ENCODE data around the gene NCKAP1. TPM values are rescaled to one million over a fixed set of nuclear protein-coding genes. Genes with fewer than 3 reads are reported as not detected.

The NCKAP1 gene
- total RNA-seq, 1 donor from 2014 or later = 83.0 TPM

DNA sequence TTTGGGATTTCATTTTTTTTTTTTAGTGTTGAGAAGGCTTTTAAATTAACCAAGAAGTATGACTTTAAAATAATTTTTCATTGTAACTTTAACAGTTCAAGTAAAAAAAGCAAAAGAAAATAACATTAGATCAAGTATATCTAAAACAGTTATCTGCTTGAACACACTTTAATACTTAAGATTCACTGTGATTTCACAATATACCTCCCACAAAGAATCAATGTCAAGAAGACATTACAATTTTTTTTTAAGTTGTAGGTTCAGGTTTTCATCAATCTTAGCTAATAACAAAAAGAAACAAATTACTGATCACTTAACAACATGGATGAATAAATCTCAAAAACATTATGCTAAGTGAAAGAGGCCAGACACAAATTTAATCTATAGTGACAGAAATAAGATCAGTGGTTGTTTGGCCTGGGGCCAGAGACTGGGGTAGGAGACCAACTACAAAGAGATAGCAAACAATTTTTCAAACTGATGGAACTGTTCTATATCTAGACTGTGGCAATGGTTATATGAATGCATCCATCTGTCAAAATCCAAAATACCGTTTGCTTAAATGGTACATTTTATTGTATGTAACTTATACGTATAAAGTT, 97.0 kb downstream of the NCKAP1 start:
- no peak overlapping the region for H3K9ac ChIP-seq (ENCODE audit: low read depth in 1 of 3, low read length in 3 of 3)
- no peaks in the 10 kb centered on the region for H3K27me3 ChIP-seq (ENCODE audit: control insufficient read depth in 3 of 3, insufficient read depth in 3 of 3, low read length in 3 of 3)
- peaks cover 0 to 14% (median 2%) of the 10 kb centered on the region in 3 donors for H3K36me3 ChIP-seq (ENCODE audit: control insufficient read depth in 3 of 3, insufficient read depth in 3 of 3, low read length in 3 of 3)
- H3K9me3 ChIP-seq (ENCODE audit: control insufficient read depth in 3 of 3, low read length in 3 of 3) = no peaks in the 10 kb centered on the region
- H3K27ac ChIP-seq (ENCODE audit: low read depth, low read length) = no peak overlapping the region
- no peaks in the 10 kb centered on the region for H3K4me1 ChIP-seq (ENCODE audit: control insufficient read depth in 3 of 3, insufficient read depth in 3 of 3, low read length in 3 of 3)
- H3K4me3 ChIP-seq (ENCODE audit: low read length in 3 of 3) = no peak overlapping the region

DNA sequence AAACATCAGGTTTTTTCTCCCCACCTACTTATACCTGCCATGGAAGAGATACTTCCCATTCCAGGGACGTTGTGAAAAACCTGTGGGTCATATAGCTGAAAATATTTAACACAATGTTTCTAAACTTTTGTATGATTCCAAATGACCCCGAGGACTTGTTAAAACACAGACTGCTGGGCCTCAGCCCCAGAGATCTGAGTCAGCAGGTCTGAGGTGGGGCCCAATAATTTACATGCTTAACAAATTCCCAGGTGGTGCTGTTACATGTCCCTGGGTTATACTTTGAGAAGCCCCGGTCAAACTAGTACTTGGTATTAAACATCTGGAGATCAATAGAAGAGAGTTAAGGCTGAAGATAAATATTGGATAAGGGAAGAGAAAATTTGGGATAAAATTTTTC, 100.4 kb downstream of the NCKAP1 start:
- Histone ChIP-seq H3K4me3 (ENCODE audit: low read length in 3 of 3) (no peak overlapping the region), H3K4me1 (ENCODE audit: control insufficient read depth in 3 of 3, insufficient read depth in 3 of 3, low read length in 3 of 3) (no peaks in the 10 kb centered on the region), H3K9me3 (ENCODE audit: control insufficient read depth in 3 of 3, low read length in 3 of 3) (no peaks in the 10 kb centered on the region), H3K36me3 (ENCODE audit: control insufficient read depth in 3 of 3, insufficient read depth in 3 of 3, low read length in 3 of 3) (peaks cover 2 to 18% (median 13%) of the 10 kb centered on the region in 3 donors), H3K27me3 (ENCODE audit: control insufficient read depth in 3 of 3, insufficient read depth in 3 of 3, low read length in 3 of 3) (no peaks in the 10 kb centered on the region), H3K27ac (ENCODE audit: low read depth, low read length) (no peak overlapping the region), H3K9ac (ENCODE audit: low read depth in 1 of 3, low read length in 3 of 3) (no peak overlapping the region)

DNA sequence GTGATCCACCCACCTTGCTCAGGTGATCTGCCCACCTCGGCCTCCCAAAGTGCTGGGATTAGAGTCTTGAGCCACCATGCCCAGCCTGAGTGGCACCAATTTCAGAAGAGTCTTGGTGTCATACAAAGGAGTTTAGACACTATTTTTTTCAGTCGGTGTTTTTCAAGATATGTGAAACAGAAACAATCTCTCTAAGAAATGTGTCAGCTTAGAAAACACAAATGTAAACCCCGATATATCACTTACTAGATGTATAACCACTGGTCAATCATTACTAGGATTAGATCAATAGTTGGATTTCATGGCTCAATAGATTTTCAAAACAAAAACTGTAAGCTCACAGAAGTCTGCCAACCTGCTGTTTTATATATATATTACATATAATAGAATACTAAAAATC, 104.6 kb downstream of the NCKAP1 start:
- peaks cover 0 to 21% (median 19%) of the 10 kb centered on the region in 3 donors for H3K36me3 ChIP-seq (ENCODE audit: control insufficient read depth in 3 of 3, insufficient read depth in 3 of 3, low read length in 3 of 3)

DNA sequence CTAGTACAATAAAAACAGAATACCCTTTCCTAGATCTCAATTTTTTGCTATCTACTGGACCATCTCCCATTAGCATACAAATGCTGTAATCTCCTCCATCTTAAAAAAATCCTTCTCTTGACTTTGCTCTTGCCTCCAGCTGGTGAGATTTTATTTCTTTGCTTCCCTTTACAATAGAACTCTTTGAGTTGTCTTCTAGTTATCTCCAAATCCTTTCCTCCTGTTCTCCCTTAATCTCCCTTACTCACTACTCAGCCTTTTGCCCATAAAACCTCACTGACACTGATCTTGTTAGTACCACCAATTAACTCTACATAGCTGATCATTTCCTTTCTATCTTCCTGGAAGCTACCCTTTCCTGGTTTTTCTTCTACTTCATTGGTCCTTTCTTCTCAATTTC, 108.3 kb downstream of the NCKAP1 start:
- Histone ChIP-seq H3K4me3 (ENCODE audit: low read length in 3 of 3) (no peak overlapping the region), H3K4me1 (ENCODE audit: control insufficient read depth in 3 of 3, insufficient read depth in 3 of 3, low read length in 3 of 3) (no peaks in the 10 kb centered on the region), H3K27ac (ENCODE audit: low read depth, low read length) (no peak overlapping the region), H3K9me3 (ENCODE audit: control insufficient read depth in 3 of 3, low read length in 3 of 3) (no peaks in the 10 kb centered on the region), H3K27me3 (ENCODE audit: control insufficient read depth in 3 of 3, insufficient read depth in 3 of 3, low read length in 3 of 3) (no peaks in the 10 kb centered on the region), H3K9ac (ENCODE audit: low read depth in 1 of 3, low read length in 3 of 3) (no peak overlapping the region), H3K36me3 (ENCODE audit: control insufficient read depth in 3 of 3, insufficient read depth in 3 of 3, low read length in 3 of 3) (peaks cover 3 to 29% (median 19%) of the 10 kb centered on the region in 3 donors)

More for the DNA sequence above, 104.6 kb downstream of the NCKAP1 start:
- no peaks in the 10 kb centered on the region for H3K4me1 ChIP-seq (ENCODE audit: control insufficient read depth in 3 of 3, insufficient read depth in 3 of 3, low read length in 3 of 3)
- H3K9ac ChIP-seq (ENCODE audit: low read depth in 1 of 3, low read length in 3 of 3) = no peak overlapping the region
- no peaks in the 10 kb centered on the region for H3K9me3 ChIP-seq (ENCODE audit: control insufficient read depth in 3 of 3, low read length in 3 of 3)
- no peak overlapping the region for H3K27ac ChIP-seq (ENCODE audit: low read depth, low read length)
- H3K4me3 ChIP-seq (ENCODE audit: low read length in 3 of 3) = no peak overlapping the region
- H3K27me3 ChIP-seq (ENCODE audit: control insufficient read depth in 3 of 3, insufficient read depth in 3 of 3, low read length in 3 of 3) = no peaks in the 10 kb centered on the region

- Histone ChIP-seq H3K9ac (ENCODE audit: low read depth in 1 of 3, low read length in 3 of 3) (no peak overlapping the region), H3K36me3 (ENCODE audit: control insufficient read depth in 3 of 3, insufficient read depth in 3 of 3, low read length in 3 of 3) (peaks cover 3 to 14% (median 11%) of the 10 kb centered on the region in 3 donors), H3K4me3 (ENCODE audit: low read length in 3 of 3) (no peak overlapping the region), H3K27me3 (ENCODE audit: control insufficient read depth in 3 of 3, insufficient read depth in 3 of 3, low read length in 3 of 3) (no peaks in the 10 kb centered on the region), H3K9me3 (ENCODE audit: control insufficient read depth in 3 of 3, low read length in 3 of 3) (no peaks in the 10 kb centered on the region), H3K27ac (ENCODE audit: low read depth, low read length) (no peak overlapping the region), H3K4me1 (ENCODE audit: control insufficient read depth in 3 of 3, insufficient read depth in 3 of 3, low read length in 3 of 3) (peaks cover 0 to 3% (median 0%) of the 10 kb centered on the region in 3 donors)
These were observed 114.0 kb downstream of the NCKAP1 start for GRCh38 chr2:182924306-182924705.

DNA sequence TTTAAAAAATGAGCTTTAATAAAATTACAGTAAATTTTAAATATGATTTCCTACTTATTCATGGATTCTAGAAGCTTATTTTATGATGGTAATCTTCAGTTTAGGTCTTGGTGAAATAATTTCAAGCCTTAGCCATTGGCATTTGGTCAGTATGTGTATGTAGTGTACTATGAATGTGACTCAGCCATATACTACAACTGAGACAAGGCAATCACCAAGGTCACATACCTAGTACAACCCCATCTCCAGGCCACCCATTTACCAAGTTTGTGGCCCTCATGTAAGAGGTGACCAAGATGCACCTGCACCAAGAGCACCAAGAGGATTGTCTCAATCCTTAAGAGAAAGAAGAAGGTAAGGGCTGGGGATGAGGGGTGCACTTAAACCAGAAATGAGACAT, 117.0 kb downstream of the NCKAP1 start:
- H3K36me3 ChIP-seq (ENCODE audit: control insufficient read depth in 3 of 3, insufficient read depth in 3 of 3, low read length in 3 of 3) = peaks cover 2 to 4% (median 2%) of the 10 kb centered on the region in 3 donors
- H3K9me3 ChIP-seq (ENCODE audit: control insufficient read depth in 3 of 3, low read length in 3 of 3) = no peaks in the 10 kb centered on the region
- H3K27me3 ChIP-seq (ENCODE audit: control insufficient read depth in 3 of 3, insufficient read depth in 3 of 3, low read length in 3 of 3) = no peaks in the 10 kb centered on the region
- peaks cover 0 to 7% (median 3%) of the 10 kb centered on the region in 3 donors for H3K4me1 ChIP-seq (ENCODE audit: control insufficient read depth in 3 of 3, insufficient read depth in 3 of 3, low read length in 3 of 3)
- H3K4me3 ChIP-seq (ENCODE audit: low read length in 3 of 3) = no peak overlapping the region
- H3K27ac ChIP-seq (ENCODE audit: low read depth, low read length) = no peak overlapping the region
- no peak overlapping the region for H3K9ac ChIP-seq (ENCODE audit: low read depth in 1 of 3, low read length in 3 of 3)

DNA sequence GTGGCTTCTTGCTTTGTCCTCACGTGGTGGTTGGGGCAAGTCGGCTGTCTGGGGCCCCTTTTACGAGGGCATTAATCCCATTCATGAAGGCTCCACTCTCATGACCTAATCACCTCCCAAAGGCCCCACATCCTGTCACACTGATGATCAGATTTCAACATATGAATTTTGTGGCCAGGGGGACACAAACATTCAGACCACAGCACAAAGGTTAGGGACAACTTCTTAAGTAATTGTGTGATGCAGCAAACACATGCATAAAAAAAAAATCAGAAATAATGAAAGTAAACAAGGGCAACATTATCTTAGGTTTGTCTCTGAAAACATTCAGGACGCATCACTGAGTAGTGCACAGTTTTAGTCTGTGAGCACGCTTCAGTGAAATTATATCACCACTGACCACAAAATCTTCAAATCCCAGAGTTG, 117.6 kb downstream of the NCKAP1 start:
- Histone ChIP-seq H3K4me3 (ENCODE audit: low read length in 3 of 3) (no peak overlapping the region), H3K4me1 (ENCODE audit: control insufficient read depth in 3 of 3, insufficient read depth in 3 of 3, low read length in 3 of 3) (peaks cover 0 to 9% (median 6%) of the 10 kb centered on the region in 3 donors), H3K36me3 (ENCODE audit: control insufficient read depth in 3 of 3, insufficient read depth in 3 of 3, low read length in 3 of 3) (peaks cover 0 to 4% (median 0%) of the 10 kb centered on the region in 3 donors), H3K27ac (ENCODE audit: low read depth, low read length) (no peak overlapping the region), H3K9me3 (ENCODE audit: control insufficient read depth in 3 of 3, low read length in 3 of 3) (no peaks in the 10 kb centered on the region), H3K27me3 (ENCODE audit: control insufficient read depth in 3 of 3, insufficient read depth in 3 of 3, low read length in 3 of 3) (no peaks in the 10 kb centered on the region), H3K9ac (ENCODE audit: low read depth in 1 of 3, low read length in 3 of 3) (no peak overlapping the region)

DNA sequence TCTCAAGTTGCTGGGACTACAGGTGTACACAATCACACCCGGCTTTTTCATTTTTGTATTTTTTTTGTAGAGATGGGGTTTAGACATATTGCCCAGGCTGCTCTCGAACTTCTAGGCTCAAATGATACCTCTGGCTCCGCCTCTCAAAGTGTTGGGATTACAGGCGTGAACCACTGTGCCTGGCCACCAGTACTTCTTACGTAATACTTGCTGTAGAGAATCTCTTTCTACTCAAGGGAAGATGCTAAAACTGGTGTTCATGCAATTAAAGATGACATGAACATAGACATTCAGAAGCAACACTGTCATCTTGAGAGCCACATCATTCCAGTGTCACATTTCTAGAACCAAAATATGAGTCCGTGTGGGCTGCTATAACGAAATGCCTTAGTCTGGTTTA, 118.2 kb downstream of the NCKAP1 start:
- Histone ChIP-seq H3K4me3 (ENCODE audit: low read length in 3 of 3) (no peak overlapping the region), H3K9me3 (ENCODE audit: control insufficient read depth in 3 of 3, low read length in 3 of 3) (no peaks in the 10 kb centered on the region), H3K27me3 (ENCODE audit: control insufficient read depth in 3 of 3, insufficient read depth in 3 of 3, low read length in 3 of 3) (no peaks in the 10 kb centered on the region), H3K4me1 (ENCODE audit: control insufficient read depth in 3 of 3, insufficient read depth in 3 of 3, low read length in 3 of 3) (peaks cover under 1 to 9% (median 8%) of the 10 kb centered on the region in 3 donors), H3K27ac (ENCODE audit: low read depth, low read length) (no peak overlapping the region), H3K9ac (ENCODE audit: low read depth in 1 of 3, low read length in 3 of 3) (no peak overlapping the region), H3K36me3 (ENCODE audit: control insufficient read depth in 3 of 3, insufficient read depth in 3 of 3, low read length in 3 of 3) (peaks cover 0 to 7% (median 0%) of the 10 kb centered on the region in 3 donors)

DNA sequence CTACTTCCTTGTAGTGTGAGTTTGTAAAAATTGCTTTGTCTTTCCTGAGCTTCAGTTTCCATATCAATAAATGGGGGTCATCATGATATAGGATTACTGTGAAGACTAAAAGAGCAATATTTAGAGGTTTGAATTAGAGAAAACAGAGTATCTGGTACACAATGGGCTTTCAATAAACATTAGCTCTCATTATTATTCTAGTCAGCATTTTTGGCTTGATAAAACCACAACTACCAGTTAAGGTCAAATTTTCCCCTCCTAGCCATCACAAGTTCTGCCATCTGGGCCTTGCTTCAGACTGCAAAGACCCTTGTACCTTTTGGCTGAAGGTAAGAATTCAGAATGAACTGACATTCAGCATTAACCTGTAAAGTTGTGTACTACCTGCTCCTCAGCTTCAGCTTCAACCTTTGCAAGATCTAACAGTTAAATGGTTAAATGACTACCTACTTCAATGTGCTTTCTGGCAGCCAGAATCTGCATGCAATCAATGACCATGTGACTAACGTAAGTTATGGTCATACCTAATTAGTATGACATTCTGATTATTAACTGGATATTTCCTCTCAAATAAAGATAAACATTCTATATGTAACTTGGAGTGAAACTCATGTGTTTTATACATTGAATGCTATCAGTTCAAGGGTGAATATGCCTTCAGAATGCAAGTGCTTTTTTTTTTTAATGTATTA, 119.2 kb downstream of the NCKAP1 start:
- Histone ChIP-seq H3K9me3 (ENCODE audit: control insufficient read depth in 3 of 3, low read length in 3 of 3) (no peaks in the 10 kb centered on the region), H3K4me3 (ENCODE audit: low read length in 3 of 3) (no peak overlapping the region), H3K27me3 (ENCODE audit: control insufficient read depth in 3 of 3, insufficient read depth in 3 of 3, low read length in 3 of 3) (no peaks in the 10 kb centered on the region), H3K9ac (ENCODE audit: low read depth in 1 of 3, low read length in 3 of 3) (no peak overlapping the region), H3K36me3 (ENCODE audit: control insufficient read depth in 3 of 3, insufficient read depth in 3 of 3, low read length in 3 of 3) (peaks cover 0 to 7% (median 0%) of the 10 kb centered on the region in 3 donors), H3K4me1 (ENCODE audit: control insufficient read depth in 3 of 3, insufficient read depth in 3 of 3, low read length in 3 of 3) (peaks cover 8 to 16% (median 13%) of the 10 kb centered on the region in 3 donors), H3K27ac (ENCODE audit: low read depth, low read length) (no peak overlapping the region)

DNA sequence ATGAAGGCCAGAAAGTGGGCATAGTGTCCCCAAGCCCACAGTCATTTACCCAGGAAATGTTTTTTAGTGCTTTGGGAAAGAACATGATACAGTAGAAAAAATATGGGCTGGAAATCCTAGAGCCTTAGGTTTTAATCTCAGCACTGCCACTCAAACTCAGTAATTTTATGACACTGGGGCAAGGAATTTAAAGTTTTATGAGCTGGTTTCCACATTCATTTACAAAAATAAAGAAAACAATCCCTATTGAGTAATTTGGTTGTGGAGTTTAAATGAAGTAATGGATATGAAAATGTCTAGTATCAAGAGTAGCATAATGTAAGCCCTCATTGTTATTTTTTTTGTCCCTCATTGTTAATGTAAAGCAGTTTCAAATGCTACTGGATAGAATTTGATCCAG, 120.3 kb downstream of the NCKAP1 start:
- Histone ChIP-seq H3K9ac (ENCODE audit: low read depth in 1 of 3, low read length in 3 of 3) (no peak overlapping the region), H3K27ac (ENCODE audit: low read depth, low read length) (no peak overlapping the region)

More for the DNA sequence above, 120.3 kb downstream of the NCKAP1 start:
- H3K4me1 ChIP-seq (ENCODE audit: control insufficient read depth in 3 of 3, insufficient read depth in 3 of 3, low read length in 3 of 3) = peaks cover 13 to 24% (median 18%) of the 10 kb centered on the region in 3 donors
- H3K27me3 ChIP-seq (ENCODE audit: control insufficient read depth in 3 of 3, insufficient read depth in 3 of 3, low read length in 3 of 3) = no peaks in the 10 kb centered on the region
- H3K4me3 ChIP-seq (ENCODE audit: low read length in 3 of 3) = no peak overlapping the region
- H3K36me3 ChIP-seq (ENCODE audit: control insufficient read depth in 3 of 3, insufficient read depth in 3 of 3, low read length in 3 of 3) = peaks cover 0 to 9% (median 3%) of the 10 kb centered on the region in 3 donors
- no peaks in the 10 kb centered on the region for H3K9me3 ChIP-seq (ENCODE audit: control insufficient read depth in 3 of 3, low read length in 3 of 3)
